Measurements from ENCODE around the gene TFCP2. TPM values are rescaled to one million over a fixed set of nuclear protein-coding genes. Genes with fewer than 3 reads are reported as not detected.

The TFCP2 gene
- total and polyA plus RNA-seq, 12 donors: 8.7 to 30.9 (median 24.1) TPM

DNA sequence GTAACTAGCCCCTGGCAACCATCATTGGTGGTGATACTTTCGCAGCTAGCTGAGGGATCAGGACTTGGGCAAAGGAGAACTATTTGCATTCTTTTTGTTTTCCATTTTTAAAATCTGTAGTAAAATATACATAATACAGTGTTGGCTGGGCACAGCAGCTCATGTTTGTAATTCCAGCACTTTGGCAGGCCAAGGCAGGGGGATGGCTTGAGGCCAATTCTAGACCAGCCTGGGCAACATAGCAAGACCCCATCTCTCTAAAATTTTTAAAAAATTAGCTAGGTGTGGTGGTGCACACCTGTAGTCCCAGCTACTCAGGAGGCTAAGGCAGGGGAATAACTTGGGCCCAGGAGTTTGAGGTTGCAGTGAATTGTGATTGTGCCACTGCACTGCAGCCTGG is 20.0 kb downstream of the TFCP2 start:
- no peaks in the 10 kb centered on the region for H3K9me3 ChIP-seq
- no peak for ATAC-seq
- TF ChIP-seq, protein P1, sequence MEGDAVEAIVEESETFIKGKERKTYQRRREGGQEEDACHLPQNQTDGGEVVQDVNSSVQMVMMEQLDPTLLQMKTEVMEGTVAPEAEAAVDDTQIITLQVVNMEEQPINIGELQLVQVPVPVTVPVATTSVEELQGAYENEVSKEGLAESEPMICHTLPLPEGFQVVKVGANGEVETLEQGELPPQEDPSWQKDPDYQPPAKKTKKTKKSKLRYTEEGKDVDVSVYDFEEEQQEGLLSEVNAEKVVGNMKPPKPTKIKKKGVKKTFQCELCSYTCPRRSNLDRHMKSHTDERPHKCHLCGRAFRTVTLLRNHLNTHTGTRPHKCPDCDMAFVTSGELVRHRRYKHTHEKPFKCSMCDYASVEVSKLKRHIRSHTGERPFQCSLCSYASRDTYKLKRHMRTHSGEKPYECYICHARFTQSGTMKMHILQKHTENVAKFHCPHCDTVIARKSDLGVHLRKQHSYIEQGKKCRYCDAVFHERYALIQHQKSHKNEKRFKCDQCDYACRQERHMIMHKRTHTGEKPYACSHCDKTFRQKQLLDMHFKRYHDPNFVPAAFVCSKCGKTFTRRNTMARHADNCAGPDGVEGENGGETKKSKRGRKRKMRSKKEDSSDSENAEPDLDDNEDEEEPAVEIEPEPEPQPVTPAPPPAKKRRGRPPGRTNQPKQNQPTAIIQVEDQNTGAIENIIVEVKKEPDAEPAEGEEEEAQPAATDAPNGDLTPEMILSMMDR (IDR thresholded peaks at IDR 0.05): no peak
- no peak overlapping the region for H3K27ac ChIP-seq
- intact Hi-C loops (cut with DNase I): no loop called here
- no peaks in the 10 kb centered on the region for H3K36me3 ChIP-seq
- no peaks in the 10 kb centered on the region for H3K4me1 ChIP-seq
- no peaks in the 10 kb centered on the region for H3K27me3 ChIP-seq
- no peak overlapping the region for H3K4me3 ChIP-seq
- 97 to 98% methylated on average over 1 of the region's 1 CpG for WGBS, 2 donors
- no peak for DNase-seq

DNA sequence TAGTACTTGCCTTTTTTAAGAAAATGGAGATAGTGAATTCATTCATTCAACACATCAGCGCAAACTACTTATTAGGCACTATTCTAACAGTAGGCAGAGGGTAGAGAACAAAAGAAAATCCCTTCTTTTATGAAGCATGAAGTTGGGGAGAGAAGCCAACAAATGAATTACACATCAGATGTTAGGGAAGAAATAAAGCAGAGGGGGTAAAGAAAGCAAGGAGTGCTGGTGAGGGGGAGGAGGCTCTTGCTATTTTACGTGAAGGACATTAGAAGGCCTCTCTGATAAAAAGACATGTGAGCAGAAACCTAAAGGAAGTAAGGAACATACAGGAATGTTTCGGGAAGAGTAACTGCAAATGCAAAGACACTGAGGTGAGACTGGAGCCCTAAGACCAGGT is 22.2 kb downstream of the TFCP2 start:
- Histone ChIP-seq H3K27ac (no peak overlapping the region), H3K9me3 (no peaks in the 10 kb centered on the region), H3K4me3 (no peak overlapping the region), H3K27me3 (no peaks in the 10 kb centered on the region), H3K36me3 (peaks cover 0 to 3% (median 0%) of the 10 kb centered on the region in 9 donors), H3K4me1 (peaks cover 0 to 8% (median 0%) of the 10 kb centered on the region in 9 donors)
- ATAC-seq: no peak
- TF ChIP-seq, protein P1 (IDR thresholded peaks at IDR 0.05): no peak
- WGBS, 2 donors: 65 to 66% methylated on average over 3 of the region's 3 CpGs
- DNase-seq: no peak
- intact Hi-C loops (cut with DNase I): no loop called here

DNA sequence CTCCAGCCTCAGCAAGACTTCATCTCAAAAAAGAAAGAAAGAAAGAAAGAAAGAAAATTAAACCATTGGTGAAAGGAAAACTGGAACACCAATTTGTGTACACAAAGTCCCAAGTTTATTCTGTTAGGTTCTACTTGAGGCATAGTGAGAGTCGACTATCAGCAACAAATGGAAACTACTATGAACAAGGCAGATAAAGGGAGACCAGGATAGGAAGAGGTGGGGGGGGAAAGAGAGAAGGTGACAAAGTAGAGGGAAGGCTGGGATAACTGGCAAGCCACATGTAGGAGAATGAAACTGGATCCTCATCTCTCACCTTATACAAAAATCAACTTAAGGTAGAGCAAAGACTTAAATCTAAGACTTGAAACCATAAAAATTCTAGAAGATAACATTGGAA is 25.6 kb downstream of the TFCP2 start:
- Histone ChIP-seq H3K36me3 (peaks cover 0 to 8% (median 0%) of the 10 kb centered on the region in 9 donors), H3K27ac (no peak overlapping the region), H3K4me3 (no peak overlapping the region), H3K27me3 (no peaks in the 10 kb centered on the region), H3K9me3 (no peaks in the 10 kb centered on the region), H3K4me1 (peaks cover 0 to 8% (median 0%) of the 10 kb centered on the region in 9 donors)
- intact Hi-C loops (cut with DNase I): no loop called here
- TF ChIP-seq, protein P1 (IDR thresholded peaks at IDR 0.05): no peak
- no peak for ATAC-seq
- DNase-seq: no peak
- 39 to 46% methylated on average over 1 of the region's 1 CpG for WGBS, 2 donors

DNA sequence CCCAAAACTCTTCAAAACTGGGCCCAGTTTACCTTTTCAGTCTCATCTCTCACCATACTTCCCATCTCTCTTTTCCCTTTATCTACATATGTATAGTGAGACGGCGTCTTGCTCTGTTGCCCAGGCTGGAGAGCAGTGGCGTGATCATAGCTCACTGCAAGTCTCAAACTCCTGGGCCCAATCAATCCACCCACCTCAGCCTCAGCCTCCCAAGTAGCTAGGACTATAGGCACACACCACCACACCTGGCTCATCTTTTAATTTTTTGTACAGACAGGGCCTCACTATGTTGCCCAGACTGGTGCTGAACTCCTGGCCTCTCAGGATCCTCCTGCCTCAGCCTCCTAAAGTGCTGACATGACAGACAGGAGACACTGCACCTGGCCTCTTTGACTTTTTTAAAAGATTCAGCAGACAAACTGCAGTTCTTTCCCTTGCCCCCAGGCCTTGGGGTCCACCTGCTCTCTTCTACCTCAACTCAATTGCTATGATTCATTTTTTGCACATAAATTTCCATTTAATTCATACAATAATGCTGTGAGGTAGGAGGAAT is 33.6 kb downstream of the TFCP2 start:
- H3K36me3 ChIP-seq: peaks cover 0 to 32% (median 0%) of the 10 kb centered on the region in 9 donors
- no peak for ATAC-seq

More for the DNA sequence above, 33.6 kb downstream of the TFCP2 start:
- H3K27ac ChIP-seq: no peak overlapping the region
- H3K9me3 ChIP-seq: no peaks in the 10 kb centered on the region
- no peaks in the 10 kb centered on the region for H3K27me3 ChIP-seq
- TF ChIP-seq, protein P1 (IDR thresholded peaks at IDR 0.05): no peak
- WGBS, 2 donors: 96 to 98% methylated on average over 3 of the region's 3 CpGs
- intact Hi-C loops (cut with DNase I): no loop called here
- no peak overlapping the region for H3K4me3 ChIP-seq
- DNase-seq: no peak
- H3K4me1 ChIP-seq: no peaks in the 10 kb centered on the region

Measured in heart right ventricle (tissue), 16 donors.